HG03378 (cell line): ENCODE data around the gene CFAP20DC.
"Not testable (repeated sequence)": the region's sequence is repeated elsewhere in the genome, so short reads cannot be mapped to it uniquely, and the experiment has no call there.

ENCODE experiments used
- ATAC-seq: cut with Tn5 transposase; IDR thresholded peaks from one replicate; pipeline ENCODE4 v1.9.1; 2021; ENCODE audit warnings: mild to moderate bottlenecking, moderate library complexity; ENCODE audit not compliant: unreplicated experiment

CFAP20DC gene

DNA sequence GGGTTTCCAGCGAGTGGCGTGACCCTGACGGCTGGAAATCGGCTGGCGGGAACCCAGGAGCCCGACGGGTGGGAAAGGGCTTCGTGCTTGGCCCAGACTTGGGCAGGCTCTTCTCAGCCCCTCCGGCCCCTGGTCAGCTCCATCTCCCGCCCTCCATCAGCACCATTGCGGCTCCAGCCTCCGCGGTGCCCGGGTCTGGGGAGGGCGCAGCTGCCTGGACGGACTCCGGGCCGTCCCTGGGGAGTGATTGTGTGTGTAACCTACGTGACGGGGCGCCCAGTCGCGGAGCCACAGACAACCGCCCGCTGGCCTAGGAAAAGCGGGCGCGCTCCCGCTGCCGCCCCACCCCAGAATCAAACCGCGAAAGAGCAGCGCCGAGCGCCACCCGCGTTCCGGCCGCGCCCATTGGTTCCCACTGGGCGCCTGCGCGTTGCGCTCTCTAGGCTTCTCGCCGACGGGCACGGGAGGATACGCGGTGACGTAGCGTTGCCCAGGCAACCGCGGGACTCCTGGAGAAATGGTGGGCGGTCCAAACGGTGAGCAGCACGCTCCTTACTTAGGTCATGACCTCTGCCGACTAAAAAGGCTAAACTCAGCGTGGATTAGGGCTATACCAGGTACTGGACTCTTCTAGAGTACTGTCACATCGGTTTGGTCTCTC lies at the start of gene CFAP20DC:
Gene CFAP20DC, minus strand, starts transcription at position 355 of the 661 bp plus-strand sequence. CDS start 394 bp downstream, outside the sequence.
- ATAC-seq: peak; percentile 96

DNA sequence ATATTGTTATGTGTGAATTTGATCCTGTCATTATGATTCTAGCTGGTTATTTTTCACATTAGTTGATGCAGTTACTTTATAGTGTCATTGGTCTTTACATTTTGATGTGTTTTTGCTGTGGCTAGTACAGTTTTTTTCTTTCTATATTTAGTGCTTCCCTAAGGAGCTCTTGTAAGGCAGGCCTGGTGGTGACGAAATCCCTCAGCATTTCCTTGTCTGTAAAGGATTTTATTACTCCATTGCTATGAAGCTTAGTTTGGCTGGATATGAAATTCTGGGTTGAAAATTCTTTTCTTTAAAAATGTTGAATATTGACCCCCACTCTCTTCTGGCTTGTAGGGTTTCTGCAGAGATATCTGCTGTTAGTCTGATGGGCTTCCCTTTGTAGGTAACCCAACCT lies 48.7 kb upstream of the CFAP20DC start:
- ATAC-seq: not testable (repeated sequence)

DNA sequence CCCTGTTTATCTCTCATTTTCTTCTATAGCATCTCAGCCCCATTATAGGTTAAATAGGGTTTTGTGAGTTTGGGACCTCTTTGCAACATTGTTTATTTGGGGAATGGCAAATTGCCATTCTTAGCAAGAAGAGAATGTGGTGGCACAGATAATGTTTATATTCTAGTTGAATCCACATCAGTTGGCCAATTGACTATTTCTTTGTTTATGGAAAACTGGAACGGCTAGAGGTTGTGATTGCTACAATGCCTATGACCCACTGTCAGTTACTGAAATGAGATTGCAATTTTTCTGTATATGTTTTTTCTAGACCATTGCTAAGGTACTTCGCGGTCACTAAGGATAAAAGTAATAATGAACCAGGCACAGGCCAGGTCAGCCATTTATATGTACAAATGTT lies 44.6 kb upstream of the CFAP20DC start:
- ATAC-seq: no peak

DNA sequence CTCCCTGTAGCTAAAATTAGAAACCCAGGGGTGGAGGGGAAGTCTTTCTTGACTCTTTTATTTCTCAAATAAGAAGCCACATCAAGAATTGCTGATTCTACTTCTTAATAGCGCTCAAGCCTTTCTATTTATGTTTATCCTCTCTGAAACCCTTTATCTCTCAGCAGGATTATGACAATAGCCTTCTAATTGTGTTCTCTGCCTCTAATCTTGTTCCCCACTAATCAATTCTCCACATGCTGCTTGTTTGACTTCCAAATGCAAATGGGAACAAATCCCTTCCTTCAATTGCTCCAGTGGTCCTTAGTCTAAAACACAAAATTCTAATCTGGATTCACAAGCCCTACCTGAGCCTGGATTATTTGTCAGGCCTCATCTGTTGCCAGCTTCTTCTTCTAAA lies 43.7 kb upstream of the CFAP20DC start:
- no peak for ATAC-seq

DNA sequence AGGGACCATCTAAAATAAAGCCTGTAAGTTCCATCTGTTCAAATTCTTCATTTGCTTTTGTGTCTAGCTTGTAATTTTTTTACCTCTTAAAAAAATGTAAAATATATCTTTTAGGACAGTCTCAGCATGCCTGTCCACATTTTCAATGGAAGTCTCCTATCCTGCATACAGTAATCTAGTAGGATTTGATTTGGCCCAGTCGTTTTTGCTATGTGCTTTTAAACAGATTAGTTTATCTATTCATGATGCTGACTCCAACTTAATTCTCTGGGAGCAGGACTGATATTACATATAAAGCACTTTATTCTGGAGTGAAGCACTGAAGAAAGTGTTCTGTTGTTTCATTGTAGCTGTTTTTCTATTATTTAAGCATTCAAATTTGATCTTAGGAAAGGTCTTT lies 38.9 kb upstream of the CFAP20DC start:
- no peak for ATAC-seq

DNA sequence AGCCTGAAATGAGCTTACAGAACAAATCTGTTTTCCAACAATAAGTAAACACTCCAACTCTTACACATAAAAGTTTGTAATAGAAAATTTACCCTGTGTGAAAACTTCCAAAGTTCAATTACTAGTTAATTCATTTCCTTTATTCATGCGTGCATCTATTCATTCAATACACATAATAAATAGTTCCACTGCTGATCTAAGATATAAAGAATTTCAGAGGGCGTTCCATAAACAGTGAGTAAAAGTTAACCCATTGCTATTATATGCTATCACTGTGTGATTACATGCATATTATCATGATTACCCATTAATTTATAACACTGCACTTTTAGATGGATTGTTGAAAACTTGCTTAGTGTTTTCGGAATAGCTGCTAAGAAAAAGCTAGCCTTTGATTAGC lies 36.2 kb upstream of the CFAP20DC start:
- no peak for ATAC-seq

DNA sequence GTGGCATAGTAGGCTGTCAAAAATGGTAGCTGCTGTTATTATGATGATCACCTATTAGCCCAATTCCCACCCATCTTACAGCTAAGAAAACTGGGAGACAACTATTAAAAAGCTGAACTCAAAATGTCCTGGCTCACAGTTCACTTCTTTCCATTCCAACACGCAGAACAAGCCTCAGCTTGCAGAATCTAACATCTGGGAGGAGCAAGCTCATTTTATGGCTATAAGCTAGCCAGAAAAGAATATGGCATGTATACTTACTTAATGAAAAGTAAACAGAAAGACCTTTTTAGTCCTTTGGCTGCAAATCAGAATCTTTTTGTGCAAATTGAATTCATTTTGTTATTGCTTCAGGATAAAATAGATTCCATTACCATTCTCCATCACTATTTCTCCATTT lies 34.8 kb upstream of the CFAP20DC start:
- no peak for ATAC-seq

DNA sequence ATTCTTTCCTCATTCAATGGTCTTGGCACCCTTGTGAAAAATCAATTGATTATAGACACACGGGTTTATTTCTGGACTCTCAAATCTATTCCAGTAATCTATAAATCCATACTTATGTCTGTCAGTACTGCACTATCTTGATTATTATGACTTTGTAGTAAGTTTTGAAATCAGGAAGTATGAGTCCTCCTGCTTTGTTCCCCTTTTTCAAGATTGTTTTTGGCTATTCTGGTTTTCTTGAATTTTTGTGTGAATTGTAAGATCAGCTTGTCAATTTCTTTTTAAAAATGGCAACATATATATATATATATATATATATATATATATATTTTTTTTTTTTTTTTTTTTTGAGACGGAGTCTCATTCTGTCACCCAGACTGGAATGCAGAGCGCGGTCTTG lies 32.3 kb upstream of the CFAP20DC start:
- ATAC-seq: no peak

DNA sequence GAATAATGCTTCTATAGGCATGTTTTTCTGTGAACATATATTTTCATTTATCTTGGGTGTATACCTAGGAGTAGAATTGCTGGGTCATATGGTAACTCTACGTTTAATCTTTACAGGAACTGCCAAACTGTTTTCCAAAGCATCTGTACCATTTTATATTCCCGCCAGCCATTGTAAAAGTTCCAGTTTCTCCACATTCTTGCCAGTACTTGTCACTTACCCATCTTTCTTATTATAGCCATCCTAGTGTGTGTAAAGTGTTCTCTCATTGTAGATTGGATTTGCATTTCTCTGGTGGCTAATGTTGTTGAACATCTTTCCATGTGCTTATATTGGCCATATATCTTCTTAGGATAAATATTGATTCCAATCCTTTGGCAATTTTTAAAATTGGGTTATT lies 31.2 kb upstream of the CFAP20DC start:
- no peak for ATAC-seq

DNA sequence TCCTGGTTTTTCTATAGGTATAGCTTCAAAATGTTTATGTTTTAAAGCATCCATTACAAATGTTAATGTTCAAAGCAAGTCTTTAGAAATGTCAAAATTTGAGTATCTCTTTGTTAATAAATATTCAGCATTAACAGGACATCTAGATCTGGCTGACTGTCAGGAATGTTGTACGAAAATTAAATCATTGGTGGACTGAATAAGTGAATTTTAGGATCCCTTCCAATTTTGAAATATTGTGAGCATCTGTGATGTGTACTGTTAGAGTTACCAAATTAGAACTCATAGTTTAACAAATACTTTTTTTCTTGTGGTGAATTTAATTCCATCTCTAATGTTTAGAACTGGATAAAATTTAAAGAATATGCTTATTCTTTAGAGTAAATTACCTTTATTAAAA lies 30.1 kb upstream of the CFAP20DC start:
- no peak for ATAC-seq

DNA sequence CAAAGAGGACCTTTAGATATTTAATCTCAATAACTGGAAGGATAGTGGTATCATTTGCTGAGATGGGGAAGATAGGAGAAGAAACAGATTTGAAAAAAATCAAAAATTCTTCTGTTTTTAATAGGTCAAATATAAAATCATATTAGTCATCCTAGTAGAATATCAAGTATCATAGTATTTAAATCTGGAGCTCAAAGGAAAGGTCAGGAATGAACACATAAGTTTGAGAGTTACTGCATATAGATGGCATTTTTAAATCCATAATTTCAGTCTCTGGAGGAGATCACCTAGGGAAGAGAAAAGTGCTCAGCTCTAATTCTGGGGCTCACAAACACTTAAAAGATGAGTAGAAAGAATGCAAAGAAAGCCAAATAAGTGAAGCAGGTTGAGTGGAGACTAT lies 24.9 kb upstream of the CFAP20DC start:
- ATAC-seq: no peak

DNA sequence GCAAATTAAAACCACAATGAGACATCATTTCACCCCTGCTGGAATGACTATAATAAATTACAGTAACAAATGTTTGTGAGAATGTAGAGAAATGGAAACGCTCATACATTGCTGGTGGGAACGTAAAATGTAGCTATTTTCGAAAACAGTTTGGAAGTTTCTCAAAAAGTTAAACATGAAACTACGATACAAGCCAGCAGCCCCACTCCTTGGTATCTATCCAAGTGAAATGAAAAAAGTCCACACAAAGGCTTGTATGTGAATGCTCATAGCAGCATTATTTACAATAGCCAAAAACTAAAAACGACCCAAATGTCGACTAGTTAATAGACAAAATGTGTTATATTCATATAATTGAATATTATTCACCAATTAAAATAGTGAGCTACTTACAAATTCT lies 22.9 kb upstream of the CFAP20DC start:
- ATAC-seq: no peak

DNA sequence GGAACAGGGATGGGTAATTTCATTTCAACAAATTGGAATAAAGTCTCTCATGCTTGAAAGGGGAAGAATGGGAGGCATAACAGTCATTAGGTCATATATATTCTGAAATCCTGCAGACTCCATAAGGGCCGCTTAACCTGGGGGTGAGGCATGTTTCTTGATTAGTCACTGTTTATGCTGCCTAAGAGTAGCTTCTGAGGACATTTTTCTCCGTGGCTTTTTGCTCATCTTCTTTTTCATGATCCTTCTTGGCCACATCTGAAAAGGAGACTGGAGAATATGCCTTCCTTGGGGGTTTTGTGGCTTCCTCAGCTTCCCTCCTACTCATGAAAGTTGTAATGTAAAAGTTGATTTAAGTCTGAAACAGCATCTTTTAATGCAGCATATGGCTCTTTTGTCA lies 20.0 kb upstream of the CFAP20DC start:
- ATAC-seq: no peak

DNA sequence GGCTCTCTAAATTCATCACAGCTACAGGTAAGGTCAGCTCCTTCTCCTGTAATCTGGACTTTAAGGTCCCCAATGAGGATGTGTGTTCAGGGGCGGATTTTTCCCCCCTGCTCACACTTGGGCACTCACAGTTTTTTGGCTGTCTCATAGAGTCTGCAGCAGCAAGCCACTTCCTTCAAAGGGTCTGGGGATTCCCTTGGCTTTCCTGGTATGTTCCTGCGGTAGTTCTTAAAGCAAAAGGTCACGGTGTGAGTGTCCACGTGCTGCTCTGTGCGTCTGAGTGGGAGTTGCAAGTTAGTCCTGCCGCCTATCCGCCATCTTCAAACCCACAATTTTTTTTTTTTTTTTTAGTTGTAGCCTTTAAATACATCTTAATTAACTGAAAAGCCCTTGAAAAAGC lies 15.4 kb upstream of the CFAP20DC start:
- ATAC-seq: no peak

DNA sequence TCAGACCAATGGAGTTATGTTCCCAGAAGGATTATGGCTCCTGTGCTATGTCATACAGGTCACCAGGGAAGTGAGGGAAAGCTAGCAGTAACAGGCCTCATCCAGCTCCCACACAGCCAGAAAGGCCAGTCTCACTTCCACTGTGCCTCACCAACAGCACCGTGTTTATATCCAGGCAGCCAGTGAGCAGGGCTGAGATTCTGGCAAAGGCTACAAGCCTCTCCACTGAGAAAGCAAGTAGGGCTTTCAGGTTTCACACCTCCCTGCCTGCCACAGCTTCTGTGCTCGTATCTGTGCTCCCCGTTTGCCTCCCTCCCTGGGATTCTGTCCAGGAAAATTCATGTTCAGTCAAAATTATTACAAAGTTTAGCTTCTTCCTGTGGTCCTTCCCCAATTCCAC lies 14.9 kb upstream of the CFAP20DC start:
- ATAC-seq: no peak

DNA sequence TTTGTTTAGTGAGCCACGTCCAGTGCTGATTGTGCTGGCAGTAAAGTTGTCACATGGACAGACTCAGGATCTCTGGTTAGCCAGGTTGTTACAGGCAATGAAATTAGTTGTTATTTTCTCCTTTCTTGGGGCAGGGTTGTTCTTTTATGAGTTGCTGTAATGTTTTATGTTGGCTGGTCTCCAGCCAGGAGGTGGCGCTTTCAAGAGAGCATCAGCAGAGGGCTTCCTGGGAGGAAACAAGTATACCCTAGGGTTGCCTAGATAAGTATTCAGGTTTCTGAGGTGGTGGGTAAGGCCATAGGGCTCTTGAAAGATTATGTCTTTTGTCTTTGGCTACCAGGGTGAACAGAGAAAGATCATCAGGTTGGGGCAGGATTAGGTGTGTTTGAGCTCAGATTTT lies 14.5 kb upstream of the CFAP20DC start:
- ATAC-seq: no peak

DNA sequence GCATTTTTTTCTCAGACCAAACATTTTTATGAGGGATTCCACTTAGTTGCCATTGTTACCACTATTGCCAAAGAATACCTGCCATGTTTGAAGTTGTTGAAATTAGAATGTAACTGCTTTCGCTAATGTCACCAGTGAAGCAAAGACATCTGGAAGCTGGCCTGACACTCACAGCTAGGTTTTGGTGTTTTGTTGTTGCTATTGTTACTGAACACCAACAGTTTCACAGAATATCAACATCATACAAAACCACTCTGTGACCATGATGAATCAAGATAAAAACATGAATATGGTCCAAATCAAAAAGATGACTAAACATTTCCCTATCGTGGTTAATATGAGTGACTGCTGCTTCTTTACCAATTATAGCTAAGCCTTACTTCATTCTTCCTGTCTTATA lies 6.9 kb upstream of the CFAP20DC start:
- ATAC-seq: no peak

DNA sequence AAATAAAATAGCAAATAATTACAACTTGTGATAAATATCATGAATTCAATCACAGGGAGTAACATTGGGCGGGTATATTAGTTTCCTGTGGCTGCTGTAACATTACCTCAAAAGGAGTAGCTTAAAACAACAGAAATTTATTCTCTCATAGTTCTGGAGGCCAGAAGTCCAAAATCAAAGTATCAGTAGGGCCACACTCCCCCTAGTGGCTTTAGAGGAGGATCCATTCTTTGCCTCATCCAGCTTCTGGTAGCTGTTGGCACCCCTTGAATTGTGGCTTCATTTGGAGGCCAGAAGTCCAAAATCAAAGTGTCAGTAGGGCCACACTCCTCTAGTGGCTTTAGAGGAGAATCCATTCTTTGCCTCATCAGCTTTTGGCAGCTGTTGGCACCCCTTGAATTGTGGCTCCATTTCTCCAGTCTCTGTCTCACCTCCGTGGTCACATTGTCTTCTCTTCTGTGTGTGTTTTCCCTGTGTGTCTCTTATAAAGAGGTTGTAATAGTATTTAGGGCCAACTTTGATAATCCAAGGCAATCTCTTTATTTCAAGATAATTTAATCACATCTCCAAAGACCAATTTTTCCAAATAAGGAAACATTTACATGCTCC lies 3.1 kb upstream of the CFAP20DC start:
- no peak for ATAC-seq

DNA sequence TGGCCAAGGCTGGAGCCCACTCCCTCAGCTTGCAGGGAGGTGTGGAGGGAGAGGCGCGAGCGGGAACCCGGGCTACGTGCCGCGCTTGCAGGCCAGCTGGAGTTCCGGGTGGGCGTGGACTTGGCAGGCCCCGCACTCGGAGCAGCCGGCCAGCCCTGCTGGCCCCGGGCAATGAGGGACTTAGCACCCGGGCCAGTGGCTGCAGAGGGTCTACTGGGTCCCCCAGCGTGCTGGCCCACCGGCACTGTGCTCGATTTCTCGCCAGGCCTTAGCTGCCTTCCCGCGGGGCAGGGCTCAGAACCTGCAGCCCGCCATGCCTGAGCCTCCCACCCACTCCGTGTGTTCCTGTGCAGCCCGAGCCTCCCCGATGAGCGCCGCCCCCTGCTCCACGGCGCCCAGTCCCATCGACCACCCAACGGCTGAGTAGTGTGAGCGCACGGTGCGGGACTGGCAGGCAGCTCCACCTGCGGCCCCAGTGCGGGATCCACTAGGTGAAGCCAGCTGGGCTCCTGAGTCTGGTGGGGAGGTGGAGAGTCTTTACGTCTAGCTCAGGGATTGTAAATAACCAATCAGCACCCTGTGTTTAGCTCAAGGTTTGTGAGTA lies 1.1 kb upstream of the CFAP20DC start:
- not testable (repeated sequence) for ATAC-seq

DNA sequence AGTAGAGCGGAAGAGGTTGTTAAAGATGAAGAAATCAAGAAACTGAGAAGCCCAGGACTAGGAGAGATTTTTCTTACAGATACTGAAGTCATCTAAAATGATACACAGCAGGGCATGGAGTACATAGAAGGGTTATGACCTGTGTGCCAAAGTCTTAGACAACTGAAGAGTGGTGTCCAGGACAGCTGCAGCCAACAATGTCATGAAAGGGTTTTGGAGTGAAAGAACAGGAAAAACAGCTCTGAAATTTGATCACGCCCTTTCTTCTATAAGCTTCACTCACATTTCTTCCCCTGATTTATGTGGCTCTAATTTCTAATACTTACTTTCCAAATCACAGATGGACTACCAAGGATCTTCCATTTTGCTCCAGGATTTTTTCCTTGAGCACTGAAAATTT lies 3.0 kb downstream of the CFAP20DC start:
- no peak for ATAC-seq

DNA sequence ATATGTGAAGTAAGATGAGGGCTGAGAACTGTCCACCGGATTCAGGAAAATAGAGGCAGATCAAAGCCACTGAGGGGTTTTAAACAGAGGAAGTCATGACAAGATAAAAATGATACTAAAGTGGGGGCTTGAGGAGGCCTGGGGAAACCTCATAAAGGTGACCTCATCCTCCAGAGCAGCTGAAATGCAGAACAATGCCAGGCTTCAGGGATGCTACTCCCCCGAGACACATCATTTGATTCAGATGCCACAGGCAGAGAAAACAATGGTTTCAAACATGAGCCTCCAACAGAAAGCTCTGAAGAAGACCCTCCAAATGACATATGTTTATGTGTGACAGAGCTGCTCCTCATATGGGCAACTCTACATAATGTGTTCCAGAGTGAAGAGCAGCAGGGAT lies 6.4 kb downstream of the CFAP20DC start:
- ATAC-seq: no peak

DNA sequence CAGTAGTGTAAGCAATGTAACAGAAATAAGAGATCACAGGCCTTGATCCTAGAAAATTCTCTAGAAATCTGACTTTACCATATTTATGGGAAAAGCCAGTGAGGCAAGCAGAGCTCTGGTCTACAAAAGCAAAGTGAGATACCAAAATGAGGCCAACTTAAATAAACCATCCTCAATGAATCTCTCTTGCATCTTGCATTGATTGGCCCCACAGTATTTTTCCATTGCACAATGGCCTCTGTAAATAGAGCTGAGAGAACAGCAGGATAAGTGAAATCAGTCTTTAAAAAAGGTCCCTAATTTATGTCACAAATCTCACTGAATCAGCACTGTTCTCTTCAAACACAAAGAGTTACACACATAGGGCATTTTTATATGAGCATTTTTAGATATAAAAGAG lies 8.9 kb downstream of the CFAP20DC start:
- no peak for ATAC-seq

DNA sequence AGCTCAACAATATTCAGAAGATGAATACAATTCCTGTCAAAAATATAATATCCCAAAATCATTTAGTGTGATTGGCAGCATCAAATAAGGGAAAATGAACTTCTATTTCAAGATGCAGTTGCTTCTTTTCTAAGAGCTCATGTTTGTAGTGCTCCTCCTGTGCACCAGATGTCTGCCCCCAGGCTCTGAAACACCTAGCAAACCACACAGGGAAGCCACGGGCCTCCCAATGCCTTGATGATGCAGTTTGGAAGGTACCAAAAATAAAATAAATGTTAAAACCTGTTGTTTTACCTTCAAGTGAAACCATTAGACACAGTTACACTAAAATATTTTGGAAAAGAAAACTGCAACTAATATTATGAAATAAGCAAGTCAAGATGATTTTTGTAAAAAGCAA lies 22.2 kb downstream of the CFAP20DC start:
- ATAC-seq: no peak
